HL-60 (cell line): ENCODE results near the gene CNFN.

Experiments used
- DNase-seq, 2 experiments: peaks; one replicate each; pipeline ENCODE4 v3.0.0-alpha.2; 2010 to 2020; ENCODE audit warnings: low read depth in 1 of 2, low spot score in 1 of 2
- H3K27ac ChIP-seq: fragments of 250-450 bp; sonication (Bioruptor Pico); replicated peaks from 2 replicates; pipeline ENCODE4 v1.5.1; 2020; ENCODE audit warnings: mild to moderate bottlenecking, moderate library complexity
- H3K27me3 ChIP-seq: fragments of 250-450 bp; sonication (Bioruptor Pico); 2 replicates; pipeline ENCODE4 v1.5.1; 2021; ENCODE audit warnings: mild to moderate bottlenecking, moderate library complexity; ENCODE audit not compliant: insufficient read depth, poor library complexity, severe bottlenecking
- H3K4me3 ChIP-seq: replicated peaks from 2 replicates; pipeline ENCODE4 v1.5.1; 2011; ENCODE audit warnings: mild to moderate bottlenecking, control low read depth, low read length; ENCODE audit not compliant: insufficient read depth
- CTCF ChIP-seq: IDR thresholded peaks from one replicate; pipeline ENCODE4 v1.5.1; 2011; ENCODE audit warnings: low read length, control low read depth, inconsistent platforms; ENCODE audit not compliant: insufficient read depth
- GABPA ChIP-seq: IDR thresholded peaks from 2 replicates; pipeline ENCODE4 v1.6.1; 2012; ENCODE audit warnings: low read depth
- POLR2AphosphoS5 ChIP-seq: IDR thresholded peaks from 2 replicates; pipeline ENCODE4 v1.6.1; 2012; ENCODE audit warnings: low read depth
- REST ChIP-seq: IDR thresholded peaks from 2 replicates; pipeline ENCODE4 v1.6.1; 2012; ENCODE audit warnings: low read depth; ENCODE audit not compliant: insufficient replicate concordance
- SPI1 ChIP-seq: IDR thresholded peaks from 2 replicates; pipeline ENCODE4 v1.6.1; 2012; ENCODE audit warnings: low read depth, mild to moderate bottlenecking, borderline replicate concordance

CNFN gene

GRCh38 chr19:42401365-42402303 is 11.5 kb upstream of the CNFN start:
- TF ChIP-seq POLR2AphosphoS5 (peak; percentile 49; the same call in 1 of the 2 replicates), GABPA (no peak), CTCF (peak; percentile 65)
- H3K27me3 ChIP-seq: no peaks in the 10 kb centered on the region
- peak overlapping the region; percentile 44 for H3K4me3 ChIP-seq
- H3K27ac ChIP-seq: no peak overlapping the region
- DNase-seq: peak; percentile 68 to 71

- Histone ChIP-seq H3K27me3 (no peaks in the 10 kb centered on the region), H3K4me3 (no peak overlapping the region), H3K27ac (no peak overlapping the region)
- no peak for TF ChIP-seq REST
- no peak for DNase-seq
Observed at GRCh38 chr19:42400404-42400803, 10.3 kb upstream of the CNFN start.

GRCh38 chr19:42397263-42398166 is 7.4 kb upstream of the CNFN start:
- TF ChIP-seq GABPA (no peak), CTCF (no peak), REST (no peak), POLR2AphosphoS5 (no peak), SPI1 (no peak)
- DNase-seq: no peak
- H3K27ac ChIP-seq: peak overlapping the region; percentile 88
- H3K27me3 ChIP-seq: no peaks in the 10 kb centered on the region
- H3K4me3 ChIP-seq: peak overlapping the region; percentile 64
